Left colon (tissue), 2 donors: ENCODE measurements around the gene TMEM88. TPM values are rescaled to one million over a fixed set of nuclear protein-coding genes. Genes with fewer than 3 reads are reported as not detected.

Source experiments
- ATAC-seq: fragments of 200-7000 bp; cut with Tn5 transposase; one replicate; pipeline ENCODE4 v1.9.1; 2020; ENCODE audit warnings: mild to moderate bottlenecking, moderate library complexity
- DNase-seq, 2 donors: peaks; one replicate each; pipeline ENCODE4 v3.0.0-alpha.2; 2020
- intact Hi-C, 2 donors: fragments of 100-400 bp; cut with DNase I in 1 of 2; cut with micrococcal nuclease in 1 of 2; formaldehyde crosslinking; loops; one replicate each; pipeline versions ENCODE4 v1.11.2 to v1.14.0; 2022; cut with DNase I, micrococcal nuclease
- total RNA-seq, 2 donors: library from RNA; stranded (reverse); fragmentation: NEBNext Ultra II Directional; extraction: Animal tissue kit (Norgen Biotek cat#: 25700); gene quantifications; one replicate each; pipeline ENCODE4 v1.2.1, GENCODE V29; 2021
- donor health status: DM: no; HTN: no; CAD: no.
- donor health status: DM: yes; HTN: yes; CAD: no.

Gene TMEM88
- total RNA-seq, 2 donors from 2014 or later: 3.8 to 6.1 TPM

DNA sequence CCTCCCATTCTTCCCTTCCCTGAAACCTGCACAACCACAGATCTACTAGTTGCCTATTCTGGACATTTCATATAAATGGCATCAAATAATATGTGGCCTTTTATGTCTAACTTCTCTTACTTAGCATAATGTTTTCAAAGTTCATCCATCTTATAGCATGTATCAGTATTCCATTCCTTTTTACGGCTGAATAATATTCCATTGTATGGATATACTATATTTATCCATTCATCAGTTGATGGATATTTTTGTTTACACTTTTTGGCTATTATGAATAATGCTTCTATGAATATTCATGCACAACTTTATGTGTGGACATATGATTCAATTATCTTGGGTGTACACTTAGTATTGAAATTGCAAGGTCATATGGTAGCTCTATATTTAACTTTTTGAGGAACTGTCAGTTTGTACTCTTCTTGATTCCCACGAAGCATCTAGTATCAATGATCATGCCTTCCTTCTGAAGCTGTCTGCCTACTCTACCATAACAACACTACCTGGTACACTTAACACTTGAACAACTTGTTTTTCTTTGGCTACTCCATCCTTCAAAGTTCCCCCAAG, 21.0 kb downstream of the TMEM88 start:
- DNase-seq (no peak), ATAC-seq (no peak)
- intact Hi-C loops: no loop called here

DNA sequence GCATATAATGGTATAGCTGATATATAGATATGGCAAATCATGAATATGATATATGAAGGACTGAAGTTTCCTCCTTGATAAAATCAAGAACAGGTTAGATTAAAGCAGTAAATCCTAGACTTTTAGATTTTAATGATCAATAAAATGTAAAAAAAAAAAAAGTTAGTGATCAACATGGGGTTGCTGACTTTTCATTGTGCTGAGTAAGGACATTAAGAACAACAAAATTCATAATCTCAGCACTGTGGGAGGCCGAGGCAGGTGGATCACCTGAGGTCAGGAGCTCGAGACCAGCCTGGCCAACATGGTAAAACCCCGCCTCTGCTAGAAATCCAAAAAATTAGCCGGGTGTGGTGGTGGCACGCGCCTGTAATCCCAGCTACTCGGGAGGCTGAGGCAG, 23.4 kb downstream of the TMEM88 start:
- ATAC-seq (no peak), DNase-seq (no peak)

GRCh38 chr17:7880076-7880868, 25.4 kb downstream of the TMEM88 start:
- intact Hi-C loops: no loop called here
- ATAC-seq: peak; percentile 32
- DNase-seq: no peak

More for the DNA sequence above, 23.4 kb downstream of the TMEM88 start:
- intact Hi-C loops: no loop called here

GRCh38 chr17:7881276-7882054, 26.6 kb downstream of the TMEM88 start:
- ATAC-seq: no peak
- DNase-seq: no peak
- intact Hi-C loops: no loop called here

- DNase-seq (no peak), ATAC-seq (no peak)
- intact Hi-C loops: no loop called here
Observed at GRCh38 chr17:7882068-7882467, 27.2 kb downstream of the TMEM88 start.

DNA sequence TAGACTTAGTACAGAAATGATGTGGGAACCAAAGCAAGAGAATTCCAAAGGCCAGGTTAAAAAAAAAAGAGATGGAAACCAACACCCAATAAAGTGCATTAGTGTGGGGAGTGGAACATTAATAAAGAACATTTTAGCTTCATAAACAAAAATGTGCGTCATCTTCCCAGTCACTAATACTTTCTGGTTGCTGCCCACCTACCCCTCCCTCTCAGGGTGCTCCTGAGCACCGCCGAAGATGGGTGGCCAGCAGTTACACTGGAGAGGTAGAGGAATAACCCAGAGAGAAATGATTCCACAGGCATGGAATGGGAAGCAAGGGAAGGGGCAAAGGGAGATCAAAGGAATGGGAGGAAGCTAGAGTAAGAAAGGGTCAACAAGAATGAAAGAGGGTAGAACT, 27.8 kb downstream of the TMEM88 start:
- intact Hi-C loops: no loop called here

GRCh38 chr17:7883781-7884386, 29.0 kb downstream of the TMEM88 start:
- no peak for ATAC-seq
- intact Hi-C loops: no loop called here
- DNase-seq: no peak

More for the DNA sequence above, 27.8 kb downstream of the TMEM88 start:
- no peak for DNase-seq
- no peak for ATAC-seq

DNA sequence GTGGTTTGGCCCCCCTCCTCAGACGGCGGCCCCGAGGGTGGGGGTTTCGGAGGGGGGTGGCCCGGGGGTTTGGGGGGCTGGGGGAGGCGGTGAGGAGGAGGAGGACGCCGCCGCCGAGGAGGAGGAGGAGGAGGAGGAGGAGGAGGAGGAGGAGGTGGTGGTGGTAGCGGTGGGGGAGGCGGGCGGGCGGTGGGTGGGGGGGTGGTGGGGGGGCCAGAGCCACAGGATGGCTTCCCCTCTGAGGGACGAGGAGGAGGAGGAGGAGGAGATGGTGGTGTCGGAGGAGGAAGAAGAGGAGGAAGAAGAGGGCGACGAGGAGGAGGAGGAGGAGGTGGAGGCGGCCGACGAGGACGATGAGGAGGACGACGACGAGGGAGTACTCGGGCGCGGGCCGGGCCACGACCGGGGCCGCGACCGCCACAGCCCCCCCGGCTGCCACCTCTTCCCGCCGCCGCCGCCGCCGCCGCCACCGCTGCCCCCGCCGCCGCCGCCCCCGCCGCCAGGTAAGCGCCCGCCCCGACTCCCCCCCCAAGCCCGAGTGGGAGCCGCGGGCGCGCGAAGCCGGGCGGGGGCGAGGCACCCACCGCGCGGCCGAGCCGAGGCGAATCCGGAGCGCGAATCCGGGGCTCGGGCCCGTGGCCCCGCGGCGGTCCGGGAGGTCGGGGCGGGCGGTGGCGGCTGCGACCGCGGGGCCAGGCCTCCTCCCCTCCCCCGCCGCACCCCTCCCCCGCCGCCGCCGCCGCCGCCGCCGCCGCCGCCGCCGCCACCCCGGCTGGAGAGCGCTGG, 29.9 kb downstream of the TMEM88 start:
- ATAC-seq (no peak), DNase-seq (peak in 1 of 2 donors; percentile 50)
- intact Hi-C loops: no loop called here

DNA sequence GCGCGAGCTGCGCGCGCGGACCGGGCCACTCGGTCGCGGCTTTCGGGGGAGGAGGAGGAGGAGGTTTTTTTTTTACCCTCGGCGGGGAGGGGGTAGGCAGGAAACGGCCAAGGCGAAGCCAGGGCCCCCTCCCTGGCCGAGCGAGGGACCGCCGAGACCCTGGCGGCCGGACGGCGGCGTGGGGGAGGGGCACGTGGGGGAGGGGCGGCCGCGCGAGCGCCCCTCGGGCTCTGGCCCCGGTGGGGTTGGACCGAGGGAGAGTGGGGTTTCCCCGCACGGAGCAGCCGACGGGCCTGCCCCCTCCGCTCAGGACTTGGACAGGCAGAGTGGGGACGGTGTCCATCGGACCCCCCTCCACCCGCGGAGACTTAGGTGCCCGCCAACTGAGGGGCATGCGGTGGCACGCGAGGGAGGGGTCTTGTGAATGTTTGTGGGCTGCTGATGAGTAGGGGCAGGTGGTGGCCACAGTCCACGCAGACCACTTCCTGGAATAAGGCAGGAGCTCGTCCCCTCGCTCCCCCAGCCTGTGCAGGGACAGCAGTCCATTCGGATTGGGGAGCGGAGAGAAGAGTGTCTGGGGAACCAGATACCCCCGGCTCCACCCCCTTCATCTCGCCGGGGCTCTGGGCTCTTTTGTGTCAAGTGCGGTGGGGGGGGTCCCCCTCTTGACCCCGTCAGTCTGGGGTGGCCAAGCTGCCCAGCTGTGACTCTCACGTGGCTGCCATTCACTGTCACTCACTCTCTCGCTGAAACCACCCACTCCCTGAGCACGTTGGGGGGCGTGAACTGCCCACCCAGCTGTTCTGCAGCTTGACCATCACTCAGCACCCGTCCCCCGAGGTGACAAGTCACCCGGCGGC, 30.7 kb downstream of the TMEM88 start:
- intact Hi-C loops: no loop called here
- DNase-seq (peak; percentile 61), ATAC-seq (peak; percentile 4)

GRCh38 chr17:7886227-7887037, 31.6 kb downstream of the TMEM88 start:
- intact Hi-C loops: no loop called here
- ATAC-seq (peak; percentile 1), DNase-seq (peak; percentile 45 to 55)

- intact Hi-C loops: no loop called here
- ATAC-seq: peak; percentile 17
- DNase-seq: no peak
Observed at GRCh38 chr17:7887038-7887481, 32.2 kb downstream of the TMEM88 start.

DNA sequence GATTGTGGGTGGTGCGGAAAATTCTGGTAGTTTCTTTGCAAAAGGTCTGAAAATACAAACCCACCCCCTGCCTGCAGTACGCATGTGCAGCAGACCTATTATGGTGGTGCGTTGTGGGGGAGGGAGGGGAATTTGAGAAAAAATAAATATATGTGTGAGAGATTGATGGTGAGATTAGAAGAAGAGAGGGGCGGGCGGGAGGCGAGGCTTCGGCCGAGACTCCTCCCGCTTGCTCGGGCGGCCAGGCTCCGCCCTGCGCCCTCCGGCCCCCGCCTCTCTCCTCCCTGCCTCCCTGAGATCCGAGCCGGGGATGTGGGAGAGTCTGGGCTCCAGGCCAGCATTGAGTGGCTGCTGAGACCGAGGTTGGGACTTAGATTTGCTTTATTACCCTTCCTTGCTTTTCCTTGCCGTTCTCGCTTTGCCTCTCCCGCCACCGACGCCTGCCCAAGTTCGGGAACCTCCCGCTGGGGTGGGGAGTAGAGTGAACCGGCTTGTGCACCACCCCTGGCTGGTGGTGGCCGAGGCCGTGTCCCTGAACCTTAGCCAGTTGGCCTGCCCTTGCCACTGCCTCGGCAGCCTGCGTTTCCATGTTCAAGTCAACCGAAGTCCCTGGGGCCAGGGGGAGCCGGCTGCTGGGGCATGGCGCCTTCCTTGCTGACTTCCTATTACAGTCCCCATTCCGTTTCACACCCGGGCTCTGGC, 32.8 kb downstream of the TMEM88 start:
- ATAC-seq: peak; percentile 81
- peak; percentile 94 to 95 for DNase-seq
- intact Hi-C loops: no loop called here

DNA sequence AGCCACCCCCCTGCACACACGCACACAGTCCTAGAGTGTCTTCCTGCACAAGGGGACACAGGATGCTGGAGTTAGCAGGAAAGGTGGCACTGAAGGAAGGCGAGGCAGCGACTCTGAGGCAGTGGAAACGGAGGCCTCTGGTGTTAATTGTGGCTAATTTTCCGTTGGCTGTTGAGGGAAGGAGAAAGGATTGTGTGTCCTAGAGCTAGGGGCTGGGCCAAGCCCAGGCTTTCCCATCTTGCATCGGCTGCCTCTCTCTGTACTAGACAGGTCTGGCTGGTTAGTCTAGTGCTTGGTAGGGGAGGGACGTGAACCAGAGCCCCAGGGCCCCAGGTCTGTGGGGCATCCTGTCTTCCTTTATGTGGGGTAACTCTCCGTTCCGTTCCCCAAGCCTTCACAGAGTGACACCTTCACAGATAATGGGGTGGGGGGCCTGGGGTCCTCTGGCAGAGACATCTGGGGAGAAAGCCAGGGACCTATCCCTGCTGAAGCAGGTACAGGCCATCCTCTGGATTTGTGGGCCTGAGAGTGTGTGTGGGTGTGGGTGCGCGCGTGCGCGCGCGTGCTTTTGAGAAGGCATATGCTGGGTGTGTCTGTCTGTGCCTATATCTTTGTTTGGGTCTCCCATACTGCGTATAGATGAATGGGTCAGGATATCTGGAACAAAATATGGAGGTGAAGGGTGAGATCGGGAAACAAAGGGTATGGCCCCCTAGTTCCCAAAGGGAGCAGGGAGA, 33.5 kb downstream of the TMEM88 start, which contains the start of gene CHD3:
Gene CHD3 (plus strand): TSS at position 606 of the 737 bp plus-strand sequence. CDS start 212 bp downstream, outside the sequence.
- peak; percentile 50 to 63 for DNase-seq
- peak; percentile 29 for ATAC-seq
- intact Hi-C loops: no loop called here

GRCh38 chr17:7889166-7889955, 34.5 kb downstream of the TMEM88 start:
- intact Hi-C loops: no loop called here
- ATAC-seq (peak; percentile 63), DNase-seq (peak; percentile 96 to 98)
